HS-5 (cell line): ENCODE results near the gene RTP5.

Experiments used
- DNase-seq: peaks from one replicate; pipeline ENCODE4 v3.0.0-alpha.2; 2012; ENCODE audit warnings: low read depth

Gene RTP5

GRCh38 chr2:241887806-241888522 is 18.4 kb downstream of the RTP5 start:
- DNase-seq = no peak

GRCh38 chr2:241888641-241889040 is 19.1 kb downstream of the RTP5 start:
- no peak for DNase-seq

DNA sequence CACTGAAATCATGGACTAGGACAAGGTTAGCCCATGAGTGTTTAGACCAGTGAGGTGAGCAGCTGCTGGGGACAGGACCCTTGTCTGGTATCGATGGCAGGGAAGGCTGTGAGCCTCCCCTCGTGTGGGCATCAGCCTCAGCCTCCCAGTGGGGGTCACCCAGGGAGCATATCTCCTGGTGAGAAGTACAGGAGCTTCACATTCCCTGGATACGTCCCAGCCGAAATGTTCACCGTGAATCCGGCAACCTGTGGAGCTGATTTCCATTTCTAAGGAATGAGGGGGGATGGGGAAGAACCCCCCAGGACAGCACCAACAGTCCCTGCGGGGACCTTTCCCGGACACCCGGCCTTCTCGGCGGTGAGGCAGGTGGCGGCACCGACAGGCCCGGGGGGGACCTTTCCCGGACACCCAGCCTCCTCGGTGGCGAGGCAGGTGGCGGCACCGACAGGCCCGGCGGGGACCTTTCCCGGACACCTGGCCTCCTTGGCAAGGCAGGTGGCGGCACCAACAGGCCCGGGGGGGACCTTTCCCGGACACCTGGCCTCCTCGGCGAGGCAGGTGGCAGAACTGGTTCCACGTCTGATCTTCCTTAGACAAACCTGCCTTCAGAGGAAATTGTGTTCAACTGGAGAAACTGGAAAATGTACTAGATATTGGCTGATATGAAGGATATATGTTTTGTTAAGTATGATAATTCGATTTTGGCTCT is 21.2 kb downstream of the RTP5 start:
- DNase-seq = no peak

DNA sequence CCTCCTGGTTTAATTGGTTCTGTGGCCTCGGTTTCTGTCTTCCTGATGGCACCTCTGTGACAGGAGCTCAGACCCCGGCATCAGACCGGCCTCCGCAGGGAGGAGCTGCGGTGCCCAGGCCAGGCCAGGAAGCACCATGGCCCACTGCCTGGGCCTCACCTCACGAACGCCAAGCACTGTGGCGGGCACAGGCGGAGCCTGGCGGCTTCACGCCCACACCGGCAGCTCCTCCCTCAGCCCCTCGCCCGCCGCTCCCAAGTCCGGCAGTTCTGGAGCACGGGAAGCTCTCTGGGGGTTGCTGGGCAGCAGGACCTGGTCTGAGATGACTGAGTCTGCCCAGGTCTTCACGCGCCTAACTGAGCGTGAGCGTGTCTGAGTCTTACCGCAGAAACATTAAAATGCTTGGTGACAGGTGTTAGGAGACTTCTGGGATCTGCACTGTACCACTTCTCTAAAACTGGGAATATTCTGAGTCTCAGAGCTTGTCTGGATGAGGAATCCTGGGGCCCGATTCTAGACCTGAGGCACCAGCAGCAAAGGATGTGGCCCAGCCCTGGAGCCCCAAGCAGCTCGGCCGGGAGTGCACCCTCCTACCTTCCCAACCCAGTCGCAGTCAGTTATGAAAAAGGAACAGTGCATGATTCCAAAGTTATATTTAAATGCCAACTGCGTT is 21.9 kb downstream of the RTP5 start:
- no peak for DNase-seq

GRCh38 chr2:241891988-241892298 is 22.4 kb downstream of the RTP5 start:
- no peak for DNase-seq

GRCh38 chr2:241892299-241893137 is 23.0 kb downstream of the RTP5 start:
- DNase-seq = no peak

DNA sequence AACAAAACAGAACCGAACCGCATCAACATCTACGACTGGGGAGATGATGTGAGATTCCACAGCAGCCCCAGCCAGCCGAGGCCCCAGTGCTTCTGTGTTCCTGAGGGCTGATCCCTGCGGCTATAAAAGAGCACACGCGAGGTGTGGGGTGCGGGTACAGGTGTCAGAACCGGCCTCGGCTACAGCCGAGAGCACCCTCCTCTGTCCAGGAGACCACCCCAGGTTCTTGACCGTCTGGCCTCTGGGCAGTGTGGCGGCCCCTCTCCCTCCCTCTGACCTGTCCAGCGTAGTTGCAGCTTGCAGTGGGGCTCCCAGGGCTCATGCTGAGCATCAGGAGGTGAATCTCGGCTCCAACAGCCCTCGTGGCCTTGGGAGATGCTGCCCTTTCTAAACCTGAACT is 23.7 kb downstream of the RTP5 start:
- no peak for DNase-seq

DNA sequence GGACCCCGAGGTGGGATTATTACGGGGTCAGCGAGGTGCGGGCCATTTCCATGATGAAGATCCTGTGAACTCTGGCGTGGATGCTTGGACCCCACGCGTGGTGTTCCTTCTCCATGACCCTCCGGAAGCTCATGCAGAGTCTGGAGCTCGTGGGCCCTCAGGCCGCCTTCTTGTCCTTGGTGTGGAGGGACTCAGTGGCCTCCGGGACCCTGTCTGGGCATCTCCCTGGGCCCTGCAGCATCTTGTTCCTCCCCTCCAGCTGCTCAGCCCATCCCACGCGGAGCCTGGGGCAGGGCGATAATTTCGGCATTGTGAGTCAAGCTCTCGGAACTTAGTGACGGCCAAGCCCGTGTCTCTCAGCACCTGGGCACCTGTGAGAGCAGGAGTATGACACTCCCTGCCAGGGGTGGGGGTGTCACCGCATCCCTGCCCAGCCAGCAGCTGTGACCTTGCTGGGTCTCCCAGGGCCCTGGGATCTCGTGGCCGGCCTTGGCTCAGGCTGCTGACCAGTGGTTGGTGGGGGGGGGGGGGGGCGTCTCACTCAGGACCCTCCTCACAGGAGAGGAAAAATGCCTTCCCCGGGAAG is 24.6 kb downstream of the RTP5 start:
- DNase-seq = no peak

- DNase-seq = no peak
These were observed 25.3 kb downstream of the RTP5 start for GRCh38 chr2:241894681-241895426.

- no peak for DNase-seq
These were observed 25.8 kb downstream of the RTP5 start for GRCh38 chr2:241895427-241895711.

DNA sequence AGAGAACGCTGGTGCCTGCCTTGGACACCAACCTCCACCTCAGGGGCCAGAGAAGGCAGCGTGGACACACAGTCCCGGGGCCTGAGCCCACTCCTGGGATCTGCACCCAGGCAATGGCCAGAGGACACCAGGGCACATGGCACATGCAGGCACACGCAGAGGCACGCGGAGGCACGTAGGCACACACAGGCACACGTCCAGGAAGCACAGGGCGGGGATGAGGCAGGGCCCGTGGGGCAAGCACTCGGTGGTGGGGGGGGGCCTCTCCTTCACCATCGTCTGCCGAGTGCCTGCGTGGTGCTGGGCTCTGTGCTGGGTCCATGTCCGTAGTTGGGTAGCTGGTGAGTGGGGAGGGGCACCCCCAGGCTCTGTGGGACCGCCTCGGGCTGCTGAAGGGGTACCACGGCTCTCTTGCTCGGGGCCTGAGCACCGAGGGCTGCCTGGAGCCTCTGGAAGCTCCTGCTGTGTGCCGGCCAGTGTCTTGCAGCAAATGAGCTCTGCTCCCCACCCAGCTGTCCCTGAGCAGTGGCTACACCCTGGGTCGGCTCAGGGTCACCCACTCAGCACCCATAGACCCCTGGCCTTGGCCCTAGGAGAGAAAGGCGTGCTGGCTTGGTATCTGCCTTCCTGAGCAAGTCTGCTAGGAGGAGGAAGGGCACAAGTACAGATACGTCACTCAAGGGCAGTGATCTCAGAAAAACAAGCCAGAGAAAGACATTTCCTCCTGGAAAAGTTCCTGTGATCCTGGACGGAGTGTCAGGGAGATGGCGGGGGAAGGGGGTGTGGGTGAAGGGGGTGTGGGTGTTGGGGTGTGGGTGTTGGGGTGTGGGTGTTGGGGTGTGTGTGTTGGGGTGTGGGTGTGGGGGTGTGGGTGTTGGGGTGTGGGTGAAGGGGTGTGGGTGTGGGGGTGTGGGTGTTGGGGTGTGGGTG is 26.4 kb downstream of the RTP5 start:
- no peak for DNase-seq

- no peak for DNase-seq
These were observed 27.2 kb downstream of the RTP5 start for GRCh38 chr2:241896746-241897201.

- DNase-seq = no peak
These were observed 27.8 kb downstream of the RTP5 start for GRCh38 chr2:241897231-241897916.

GRCh38 chr2:241898463-241899270 is 29.1 kb downstream of the RTP5 start:
- no peak for DNase-seq

GRCh38 chr2:241900251-241901017 is 30.9 kb downstream of the RTP5 start:
- DNase-seq = no peak

DNA sequence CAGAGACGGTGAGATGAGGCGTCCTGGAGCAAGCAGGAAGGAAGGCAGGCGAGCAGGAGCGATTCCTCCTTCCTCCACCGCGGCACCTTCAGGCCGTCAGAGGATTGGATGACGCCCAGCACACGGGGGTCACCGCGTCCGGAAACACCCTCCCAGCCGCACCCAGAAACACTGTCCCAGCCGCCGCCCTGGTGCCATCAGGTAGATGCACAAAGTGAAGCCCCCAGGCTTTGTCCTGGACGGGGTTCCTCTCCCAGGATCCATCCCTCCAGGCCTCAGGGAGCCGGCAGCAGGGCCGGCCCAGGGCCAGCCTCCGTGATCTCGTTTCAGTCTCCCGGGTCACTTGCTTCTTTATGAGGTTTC is 31.5 kb downstream of the RTP5 start:
- DNase-seq = no peak

GRCh38 chr2:241901500-241902351 is 32.2 kb downstream of the RTP5 start:
- DNase-seq = no peak
